Dermis blood vessel endothelial cell (primary cell): ENCODE measurements around the gene MEP1B. TPM values are rescaled to one million over a fixed set of nuclear protein-coding genes. Genes with fewer than 3 reads are reported as not detected.
"Not testable (repeated sequence)": the region's sequence is repeated elsewhere in the genome, so short reads cannot be mapped to it uniquely, and the experiment has no call there.

ENCODE experiments used
- DNase-seq: peaks from one replicate; pipeline ENCODE4 v3.0.0; 2010
- total RNA-seq: library from RNA; depleted of rRNA; stranded (reverse); fragments of >200 nt; gene quantifications from 2 replicates; pipeline ENCODE4 v1.2.3, GENCODE V29; 2014

The MEP1B gene
- not detected in 2 replicates for total RNA-seq

DNA sequence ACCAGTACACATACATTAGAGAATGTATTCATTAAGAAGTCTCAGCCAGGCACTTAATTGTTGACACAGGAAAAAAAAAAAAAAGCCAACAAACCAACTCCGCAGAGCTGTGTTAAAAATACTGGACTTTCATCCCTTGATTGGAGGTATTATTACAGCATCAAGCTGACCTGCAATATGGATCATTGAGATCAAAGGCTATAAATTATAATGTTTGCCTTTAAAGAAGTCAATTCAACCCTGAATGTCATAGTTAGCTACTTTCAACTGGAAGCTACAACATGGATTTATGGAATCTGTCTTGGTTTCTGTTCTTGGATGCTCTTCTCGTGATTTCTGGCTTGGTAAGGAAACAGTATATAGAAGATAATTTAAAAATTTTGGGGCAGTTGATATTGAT, at the start of gene MEP1B:
Gene MEP1B, plus strand, starts transcription at position 250 of the 400 bp plus-strand sequence. Its CDS starts 32 bp downstream, at position 282.
- DNase-seq: no peak

DNA sequence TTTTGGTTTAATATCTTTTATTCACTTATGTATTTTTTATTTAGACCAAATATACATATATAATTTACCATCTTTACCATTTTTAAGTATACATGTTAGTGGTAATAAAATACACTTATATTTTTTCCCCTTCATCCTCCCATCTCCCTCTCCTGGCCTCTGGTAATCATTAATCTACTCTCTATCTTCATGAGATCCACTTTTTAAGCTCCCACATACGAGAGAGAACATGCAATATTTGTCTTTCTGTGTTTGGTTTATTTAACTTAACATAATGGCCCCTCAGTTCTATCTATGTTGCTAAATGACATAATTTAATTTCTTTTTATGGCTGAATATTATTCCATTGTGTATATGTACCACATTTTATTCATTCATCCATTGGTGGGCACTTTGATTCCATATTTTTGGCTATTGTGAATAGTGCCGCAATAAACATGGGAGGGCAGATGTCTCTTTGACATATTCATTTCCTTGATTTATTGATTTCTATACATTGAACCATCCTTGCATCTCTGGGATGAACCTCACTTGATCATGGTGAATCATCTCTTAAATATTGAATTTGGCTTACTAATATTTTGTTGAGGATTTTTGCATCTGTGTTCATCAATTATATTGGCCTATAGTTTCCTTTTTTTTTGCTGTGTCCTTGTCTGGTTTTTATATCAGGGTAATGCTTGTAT, 41.5 kb upstream of the MEP1B start:
- no peak for DNase-seq

DNA sequence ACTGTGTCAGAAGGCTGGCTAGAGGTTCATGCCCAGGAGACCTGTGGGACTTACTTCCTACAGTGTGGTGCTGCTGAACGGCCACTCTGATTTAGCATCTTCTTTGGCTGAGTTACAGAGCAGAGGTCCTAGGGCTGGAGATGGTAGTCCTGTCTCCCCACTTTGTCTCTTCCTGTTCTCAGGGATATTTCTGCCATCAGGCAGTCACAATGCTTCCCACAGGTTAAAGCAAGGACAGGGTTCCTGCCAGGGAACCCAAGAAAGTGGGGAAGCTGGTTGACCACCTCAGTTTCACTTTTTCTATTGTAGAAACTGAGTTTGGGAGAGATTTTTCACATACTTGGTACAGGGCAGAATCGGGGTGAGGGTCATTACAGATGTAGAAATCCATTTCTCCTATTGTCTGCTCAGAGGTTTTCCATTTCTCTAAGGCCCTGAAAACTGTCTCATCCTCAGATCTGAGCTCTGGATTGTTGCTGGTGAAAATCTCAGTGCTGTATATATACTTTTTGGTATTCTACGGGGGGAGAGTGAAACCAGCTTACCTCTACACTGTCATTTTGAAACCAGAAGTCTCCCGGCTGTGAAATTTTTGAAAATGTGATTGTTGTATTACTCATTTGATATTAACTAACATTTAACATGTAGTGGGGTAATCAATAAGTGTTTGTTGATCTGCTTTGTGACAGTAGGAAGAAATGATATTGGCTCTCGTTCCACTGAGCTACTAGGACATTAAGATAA, 37.0 kb upstream of the MEP1B start:
- DNase-seq: no peak

DNA sequence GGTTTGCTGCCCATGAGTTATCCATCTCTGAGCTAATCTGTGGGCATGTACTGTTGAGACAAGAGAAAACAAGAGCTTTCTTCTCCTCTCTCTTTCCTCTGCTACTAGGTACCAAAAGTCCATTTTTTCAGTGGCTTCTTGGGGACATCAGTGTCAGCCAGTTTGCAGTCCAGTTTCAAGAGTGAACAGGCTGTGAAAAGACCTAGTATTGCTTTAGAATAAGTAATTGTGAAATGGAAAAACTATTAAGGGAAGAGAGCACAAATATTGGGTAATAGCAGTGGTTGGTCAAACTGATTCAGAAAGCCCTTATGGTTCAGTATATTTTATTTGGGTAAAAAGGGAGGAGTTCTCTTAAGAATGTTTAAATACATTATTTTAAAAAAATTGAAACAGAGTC, 33.0 kb upstream of the MEP1B start:
- no peak for DNase-seq

DNA sequence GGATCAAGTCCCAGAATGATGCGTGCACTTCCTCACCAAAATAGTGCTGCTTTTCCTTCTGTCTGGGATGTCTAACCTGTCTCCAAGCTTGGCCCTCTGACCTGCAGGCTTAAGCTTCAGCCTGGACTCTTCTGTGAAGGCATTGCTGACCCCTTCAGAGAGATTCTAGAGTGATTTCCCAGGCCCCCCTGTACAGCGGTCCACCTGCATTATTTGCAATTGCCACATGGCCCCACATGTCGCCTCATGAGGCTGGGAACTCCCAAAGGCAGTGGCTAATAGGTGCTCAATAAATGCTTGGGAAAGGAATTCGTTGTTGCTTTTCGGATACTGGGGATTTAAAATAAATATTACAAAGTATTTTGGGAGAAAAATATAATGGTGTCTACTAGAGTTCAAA, 32.3 kb upstream of the MEP1B start:
- DNase-seq: no peak

DNA sequence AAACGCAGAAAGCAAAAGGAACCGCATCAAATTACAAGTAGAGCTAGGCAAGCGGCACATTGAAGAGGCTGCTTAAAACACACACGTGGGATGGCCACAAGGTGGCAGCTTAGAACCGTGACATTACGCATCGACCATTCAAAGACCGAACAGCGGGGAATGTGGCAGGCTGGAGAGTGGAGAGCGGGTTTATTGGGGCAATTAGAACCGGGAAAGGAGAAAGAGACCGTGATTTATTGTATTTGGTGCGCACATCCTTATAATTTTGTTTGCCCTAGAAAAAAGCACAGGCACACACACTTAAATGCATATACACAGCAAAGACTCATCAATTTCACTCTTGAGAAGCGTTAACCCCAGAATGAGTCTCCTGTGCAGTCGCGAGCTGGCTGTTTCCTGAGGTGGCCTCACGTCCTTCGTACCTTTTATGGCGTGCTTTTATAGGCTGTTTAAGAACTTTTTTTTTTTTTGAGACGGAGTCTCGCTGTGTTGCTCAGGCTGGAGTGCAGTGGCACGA, 31.7 kb upstream of the MEP1B start:
- peak; percentile 90 for DNase-seq

DNA sequence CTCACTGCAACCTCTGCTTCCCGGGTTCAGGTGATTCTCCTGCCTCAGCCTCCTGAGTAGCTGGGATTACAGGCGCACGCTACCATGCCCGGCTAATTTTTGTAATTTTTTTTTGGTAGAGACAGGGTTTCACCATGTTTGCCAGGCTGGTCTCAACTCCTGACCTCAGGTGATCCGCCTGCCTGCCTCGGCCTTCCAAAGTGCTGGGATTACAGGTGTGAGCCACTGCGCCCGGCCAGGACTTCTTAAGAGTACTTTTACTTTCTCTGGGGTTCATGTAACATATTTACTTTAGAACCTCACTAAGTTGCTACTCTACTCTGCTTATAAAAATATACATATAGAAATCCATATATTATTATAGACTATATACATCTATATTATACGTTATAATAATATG, 31.2 kb upstream of the MEP1B start:
- not testable (repeated sequence) for DNase-seq

DNA sequence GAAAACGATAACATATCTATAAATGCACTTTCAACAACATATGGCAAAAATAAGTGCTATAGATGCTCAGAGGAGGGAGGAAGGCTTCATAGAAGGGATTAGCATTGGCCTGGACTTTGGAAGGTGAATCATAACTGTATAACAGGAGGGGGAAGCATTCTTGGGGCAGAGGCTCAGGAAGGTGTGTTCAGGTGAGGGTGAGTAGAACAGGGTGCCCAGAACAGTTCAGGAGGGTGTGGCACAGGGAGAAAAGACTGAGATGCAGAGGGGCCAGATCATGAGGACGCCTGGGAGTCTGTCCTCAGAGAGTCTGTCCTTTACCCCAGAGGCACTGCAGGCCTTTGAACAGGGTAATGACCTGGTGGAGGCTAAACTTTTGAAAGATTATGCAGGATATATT, 29.3 kb upstream of the MEP1B start:
- DNase-seq: no peak

DNA sequence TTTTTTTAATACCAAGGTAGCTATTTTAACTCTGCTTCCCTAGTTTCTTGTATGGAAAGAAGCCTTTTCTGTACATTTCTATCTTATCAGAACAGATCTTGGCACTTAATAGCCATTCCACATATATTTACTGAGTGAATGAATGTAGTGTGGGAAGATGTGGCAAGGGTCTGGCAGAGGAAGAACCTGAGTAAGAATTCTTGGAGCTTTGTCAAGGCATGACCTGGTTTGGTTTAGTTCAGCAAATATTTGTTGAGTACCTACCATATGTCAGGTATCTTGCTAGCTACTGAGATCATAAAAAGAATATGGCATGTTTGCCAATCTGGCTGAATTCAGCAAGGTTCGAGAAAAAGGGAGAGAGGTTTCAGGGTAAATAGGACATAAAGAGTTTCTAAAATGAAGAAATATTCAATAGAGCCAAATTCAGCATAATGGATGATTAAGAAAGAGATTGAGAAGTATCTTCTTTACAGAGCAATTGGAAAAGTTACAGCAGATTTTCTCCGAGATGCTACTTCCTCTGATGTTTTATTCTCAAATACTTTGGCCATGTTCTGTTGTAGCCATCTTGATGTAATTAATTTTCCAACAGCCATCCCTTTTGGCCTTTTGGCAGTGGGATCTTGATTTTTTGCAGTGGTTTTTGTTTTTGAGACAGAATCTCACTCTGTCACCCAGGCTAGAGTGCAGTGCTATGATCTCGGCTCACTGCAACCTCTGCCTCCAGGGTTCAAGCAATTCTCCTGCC, 21.7 kb upstream of the MEP1B start:
- no peak for DNase-seq

DNA sequence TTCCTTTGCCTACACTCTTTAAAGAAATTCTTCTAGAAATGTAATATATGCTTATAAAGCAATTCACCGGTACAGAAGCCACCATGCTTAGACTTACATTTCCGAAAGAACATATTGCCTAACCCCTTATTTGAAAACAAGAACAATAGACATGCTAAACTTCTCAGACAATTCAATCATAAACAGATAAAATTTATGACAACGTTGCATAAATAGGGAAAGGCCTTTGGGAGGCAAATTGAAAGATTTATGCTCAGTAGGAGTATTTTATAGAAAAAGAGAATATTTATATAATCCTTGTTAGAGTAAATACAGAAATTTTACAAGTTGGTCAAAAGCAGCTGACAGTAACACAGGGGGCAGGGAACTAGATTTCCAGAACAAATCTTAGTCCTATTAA, 16.2 kb upstream of the MEP1B start:
- no peak for DNase-seq

DNA sequence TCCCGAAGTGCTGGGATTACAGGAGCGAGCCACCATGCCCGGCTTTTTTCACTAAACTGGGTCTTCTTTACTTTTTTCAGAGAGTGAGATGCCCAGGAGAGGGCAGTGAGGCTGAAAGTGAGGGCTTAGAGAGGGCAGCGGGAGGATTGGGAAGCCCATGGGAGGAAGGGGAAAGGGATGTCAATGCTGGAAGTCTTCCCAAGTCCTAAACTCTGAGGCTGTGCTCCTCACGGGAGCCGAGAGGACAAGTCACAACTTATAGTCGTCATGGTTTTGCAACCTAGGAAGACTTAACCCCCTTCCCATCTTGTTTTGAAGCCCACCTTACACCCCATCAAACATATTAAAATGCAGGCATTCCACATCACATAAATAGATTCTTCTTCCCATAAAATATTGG, 15.1 kb upstream of the MEP1B start:
- DNase-seq: no peak

DNA sequence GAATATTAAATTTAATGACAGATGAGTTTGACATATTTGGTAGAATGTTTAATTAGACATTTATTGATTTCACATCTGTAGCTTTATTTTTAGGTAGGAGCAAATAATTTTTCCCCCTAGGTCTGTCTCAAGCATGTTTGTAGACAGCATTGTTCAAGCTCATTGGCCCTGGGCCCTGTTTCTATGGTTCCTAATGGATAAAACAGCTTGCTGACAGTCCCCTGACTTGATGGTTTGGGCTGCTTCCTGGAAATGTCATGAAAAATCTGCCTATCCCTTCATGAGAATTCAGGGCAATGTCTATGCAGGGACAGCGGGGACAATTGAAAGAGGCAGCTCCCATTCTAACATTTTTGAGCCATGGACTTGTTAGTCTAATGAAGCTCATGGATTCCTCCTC, 14.6 kb upstream of the MEP1B start:
- DNase-seq: no peak

DNA sequence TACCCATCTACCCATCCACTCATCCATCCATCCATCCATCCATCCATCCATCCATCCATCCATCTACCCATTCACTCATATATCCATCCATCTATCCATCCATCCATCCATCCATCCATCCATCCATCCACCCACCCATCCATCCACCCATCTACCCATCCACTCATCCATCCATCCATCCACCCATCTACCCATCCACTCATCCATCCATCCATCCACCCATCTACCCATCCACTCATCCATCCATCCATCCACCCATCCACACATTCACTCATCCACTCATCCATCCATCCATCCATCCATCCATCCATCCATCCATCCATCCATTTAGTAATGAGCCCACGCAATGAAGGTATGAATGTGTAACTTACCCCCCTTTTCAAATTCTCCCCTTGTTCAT, 13.1 kb upstream of the MEP1B start:
- DNase-seq: not testable (repeated sequence)

DNA sequence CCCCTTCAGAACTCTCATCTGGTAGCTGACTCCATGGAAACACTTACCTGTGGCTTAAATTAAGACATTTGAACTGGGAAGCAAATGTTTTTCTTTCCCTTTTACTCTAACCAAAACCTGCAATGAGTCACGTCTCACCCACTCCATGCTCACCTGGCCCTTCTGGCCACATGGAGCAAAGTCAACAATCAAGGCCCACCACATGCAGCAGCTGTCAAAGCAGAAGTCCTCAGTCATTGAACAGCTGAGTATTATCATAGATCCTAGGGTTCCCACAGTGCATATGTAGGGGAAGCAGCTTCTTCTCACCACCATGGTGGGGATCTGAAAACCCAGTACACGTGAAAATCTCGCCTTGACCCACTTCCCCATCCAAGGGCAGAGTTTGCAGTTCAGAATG, 12.3 kb upstream of the MEP1B start:
- DNase-seq: no peak

DNA sequence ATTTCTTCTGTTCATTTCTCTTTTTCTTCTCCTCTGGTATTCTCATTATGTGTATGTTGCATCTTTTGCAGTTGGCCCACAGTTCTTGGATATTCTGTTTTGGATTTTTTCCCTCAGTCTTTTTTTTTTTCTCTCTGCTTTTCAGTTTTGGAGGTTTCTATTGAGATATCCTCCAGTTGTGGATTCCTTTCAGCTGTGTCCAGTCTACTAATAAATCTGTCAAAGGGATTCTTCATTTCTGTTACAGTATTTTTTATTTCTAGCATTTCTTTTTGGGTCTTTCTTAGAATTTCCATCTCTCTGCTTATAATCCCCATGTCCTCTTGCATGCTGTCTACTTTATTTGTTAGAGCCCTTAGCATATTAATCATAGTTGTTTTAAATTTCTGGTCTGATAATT, 6.3 kb upstream of the MEP1B start:
- no peak for DNase-seq

DNA sequence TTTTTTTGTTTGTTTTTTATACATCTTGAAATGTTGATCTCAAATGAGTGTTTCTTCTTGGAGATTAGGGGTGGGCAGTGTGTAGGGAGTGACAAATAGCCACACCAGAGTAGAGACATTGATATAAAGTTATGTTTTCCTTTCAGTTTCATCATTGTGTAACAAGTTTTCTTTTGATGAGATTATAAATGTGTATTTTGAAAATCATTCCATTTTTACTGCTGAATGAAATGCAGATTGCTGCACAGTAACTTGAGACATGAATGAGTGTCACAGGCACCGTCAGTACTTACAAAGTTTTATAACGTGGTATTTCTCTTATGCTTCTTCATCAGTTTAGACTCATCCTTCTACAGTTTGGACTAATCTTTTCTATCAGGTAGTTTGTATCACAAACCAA, 370 bp downstream of the MEP1B start:
- no peak for DNase-seq

DNA sequence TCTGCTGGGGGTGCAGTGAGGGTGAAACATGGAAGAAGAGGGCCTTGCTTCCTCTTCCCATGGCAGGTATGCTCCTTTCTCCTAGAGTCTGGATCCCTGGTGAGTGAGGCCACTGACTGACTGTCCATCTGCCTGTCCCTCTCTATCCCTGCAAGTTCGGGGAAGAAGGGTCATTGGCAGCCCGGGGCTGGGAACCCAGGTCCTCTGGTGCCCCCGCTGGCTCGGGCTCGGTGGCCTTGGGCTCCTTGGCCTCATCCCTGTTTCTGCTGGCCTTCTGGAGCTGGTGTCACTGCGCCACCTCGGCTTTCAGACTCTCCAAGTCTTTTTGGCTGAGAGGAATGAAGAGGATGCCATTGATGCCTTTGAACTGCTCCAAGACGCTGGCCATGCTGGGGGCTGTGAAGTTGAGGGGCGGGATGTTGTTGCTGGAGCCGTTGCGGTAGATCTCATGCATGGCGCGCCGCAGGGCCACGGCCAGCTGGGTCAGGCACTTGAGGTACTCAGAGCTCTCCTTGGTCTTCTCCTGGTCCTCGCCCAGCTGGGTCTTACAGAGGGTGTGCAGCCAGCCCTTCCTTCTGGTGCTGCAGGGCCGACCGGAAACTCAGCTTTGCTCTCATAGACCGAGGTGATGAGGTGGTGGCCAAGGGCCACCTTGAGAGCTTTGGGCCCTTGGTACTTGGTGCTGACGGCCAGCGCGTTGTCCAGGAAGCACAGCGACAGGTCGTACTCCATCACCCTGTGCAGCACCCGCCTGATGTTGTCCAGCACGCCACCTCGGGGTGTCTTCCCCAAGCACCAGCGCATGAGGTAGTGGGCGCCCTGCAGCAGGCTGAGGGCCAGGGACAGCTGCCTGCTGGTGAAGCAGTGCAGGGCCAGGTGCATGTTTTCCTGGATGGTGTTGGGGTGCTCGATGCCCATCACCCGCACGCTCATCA, 6.3 kb downstream of the MEP1B start:
- no peak for DNase-seq

DNA sequence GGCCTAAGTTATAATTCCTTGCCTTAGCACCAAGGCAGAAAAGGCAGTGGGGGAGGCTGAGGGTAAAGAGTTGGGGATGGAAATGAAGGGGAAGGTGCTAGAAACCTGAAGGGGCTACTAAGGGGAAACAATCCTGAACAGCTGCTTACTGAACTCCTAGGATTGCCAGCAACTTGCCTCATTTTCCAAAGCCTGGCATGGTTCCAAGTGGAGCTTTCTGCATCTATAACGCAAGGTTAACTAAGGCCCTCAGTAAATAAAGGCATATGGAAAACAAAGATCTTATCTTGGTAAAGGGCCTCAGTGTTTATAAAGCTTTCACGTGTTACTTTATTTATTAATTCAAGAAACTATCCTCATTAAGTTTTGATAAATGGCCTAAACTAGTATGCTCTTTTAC, 10.9 kb downstream of the MEP1B start:
- DNase-seq: no peak

DNA sequence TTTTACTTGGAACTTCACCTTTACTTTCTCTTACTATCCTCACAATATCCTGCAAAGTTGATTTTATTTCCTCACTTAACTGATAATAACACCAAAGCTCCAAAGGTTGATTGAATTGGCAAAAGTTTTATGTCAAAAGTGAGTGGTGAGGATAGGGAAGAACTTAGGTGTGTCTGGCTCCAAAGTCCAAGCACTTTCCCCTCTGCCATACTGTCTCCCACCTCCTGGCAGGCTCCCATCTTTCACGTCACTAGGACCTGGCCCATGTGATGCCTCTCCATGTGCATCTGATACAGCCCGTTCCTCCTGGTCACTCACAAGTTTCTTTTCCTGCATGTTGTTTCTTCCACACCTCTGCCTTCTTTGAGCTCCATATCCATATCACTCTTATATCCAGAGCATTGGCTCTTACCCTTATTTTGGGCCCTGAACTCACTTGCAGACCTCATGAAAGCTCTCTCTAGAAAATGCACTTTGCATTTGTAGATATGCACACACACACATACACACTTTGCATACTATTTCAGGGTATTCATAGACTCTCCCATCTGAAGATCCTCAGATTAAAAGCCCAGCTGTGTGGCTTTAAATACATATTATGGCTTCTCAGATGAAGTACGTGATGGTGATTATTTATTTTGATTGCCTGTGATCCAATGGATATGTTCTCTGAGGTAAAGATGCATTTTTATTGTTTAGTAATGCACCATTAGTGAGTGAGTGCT, 12.3 kb downstream of the MEP1B start:
- no peak for DNase-seq

DNA sequence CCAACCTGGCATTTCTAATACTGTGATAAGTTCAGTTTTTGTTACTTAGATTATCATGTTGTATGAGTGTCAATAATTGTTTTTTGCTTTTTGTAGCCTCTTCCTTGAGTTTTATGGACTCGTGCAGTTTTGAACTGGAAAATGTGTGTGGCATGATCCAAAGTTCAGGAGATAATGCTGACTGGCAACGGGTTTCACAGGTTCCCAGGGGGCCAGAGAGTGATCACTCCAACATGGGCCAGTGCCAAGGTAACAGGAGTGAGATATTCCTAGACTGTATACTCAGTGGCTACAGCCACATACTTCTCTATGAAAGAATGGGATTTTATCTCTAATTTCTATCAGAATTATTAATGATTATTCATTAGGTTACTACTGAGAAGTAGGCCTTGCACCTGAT, 18.2 kb downstream of the MEP1B start:
- DNase-seq: no peak

DNA sequence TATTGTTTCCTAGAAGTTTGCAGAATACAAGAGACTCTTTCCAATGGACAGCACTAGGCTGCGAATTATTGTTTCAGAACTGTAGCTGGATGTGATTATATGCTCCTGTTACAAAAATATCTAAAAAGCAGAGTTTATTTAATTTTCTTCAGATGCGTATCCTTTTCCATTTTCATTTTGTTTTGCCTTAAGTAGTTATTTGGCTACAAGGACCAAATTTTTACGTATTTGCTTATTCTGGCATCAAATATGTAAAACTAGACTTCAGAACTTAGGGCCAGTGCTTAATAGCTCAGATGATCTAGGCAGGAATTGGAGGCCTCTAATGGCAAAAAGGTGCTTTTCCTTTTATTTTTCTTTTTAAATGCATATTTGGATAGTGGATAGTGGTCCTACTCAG, 18.7 kb downstream of the MEP1B start:
- DNase-seq: no peak
